ENCODE results near the gene DNALI1.
"Not testable (repeated sequence)": the region's sequence is repeated elsewhere in the genome, so short reads cannot be mapped to it uniquely, and the experiment has no call there.

The DNALI1 gene

GRCh38 chr1:37556712-37557196, at the start of gene DNALI1:
Gene DNALI1, plus strand, starts transcription at chr1:37556940. Its CDS starts 55 bp downstream, at chr1:37556995.
- DNase-seq (ENCODE audit: low read depth in 2 of 2), result no peak

- no peak for DNase-seq (ENCODE audit: low read depth in 2 of 2)
These were observed 47.6 kb upstream of the DNALI1 start for GRCh38 chr1:37509181-37509580.

GRCh38 chr1:37513795-37514349, 42.9 kb upstream of the DNALI1 start:
- DNase-seq (ENCODE audit: low read depth in 2 of 2), result peak in 1 of 2 donors; percentile 17

GRCh38 chr1:37514350-37515184, 42.2 kb upstream of the DNALI1 start, which contains the start of gene MEAF6:
Gene MEAF6, minus strand, starts transcription at chr1:37514766. Its CDS starts 20 bp downstream, at chr1:37514746.
- peak; percentile 70 to 72 for DNase-seq (ENCODE audit: low read depth in 2 of 2)

- no peak for DNase-seq (ENCODE audit: low read depth in 2 of 2)
These were observed 41.3 kb upstream of the DNALI1 start for GRCh38 chr1:37515185-37516034.

GRCh38 chr1:37517569-37517968, 39.2 kb upstream of the DNALI1 start:
- DNase-seq (ENCODE audit: low read depth in 2 of 2), result no peak

GRCh38 chr1:37518241-37518640, 38.5 kb upstream of the DNALI1 start:
- DNase-seq (ENCODE audit: low read depth in 2 of 2), result not testable (repeated sequence)

GRCh38 chr1:37518929-37519328, 37.8 kb upstream of the DNALI1 start:
- DNase-seq (ENCODE audit: low read depth in 2 of 2), result peak in 1 of 2 donors; percentile 25

- no peak for DNase-seq (ENCODE audit: low read depth in 2 of 2)
These were observed 37.1 kb upstream of the DNALI1 start for GRCh38 chr1:37519613-37520012.

GRCh38 chr1:37529888-37530287, 26.9 kb upstream of the DNALI1 start:
- not testable (repeated sequence) for DNase-seq (ENCODE audit: low read depth in 2 of 2)

- DNase-seq (ENCODE audit: low read depth in 2 of 2), result not testable (repeated sequence)
These were observed 24.2 kb upstream of the DNALI1 start for GRCh38 chr1:37532418-37533156.

GRCh38 chr1:37533317-37534093, 23.2 kb upstream of the DNALI1 start:
- no peak for DNase-seq (ENCODE audit: low read depth in 2 of 2)

- no peak for DNase-seq (ENCODE audit: low read depth in 2 of 2)
These were observed 19.4 kb upstream of the DNALI1 start for GRCh38 chr1:37537378-37537777.

GRCh38 chr1:37539154-37539553, 17.6 kb upstream of the DNALI1 start:
- not testable (repeated sequence) for DNase-seq (ENCODE audit: low read depth in 2 of 2)

- no peak for DNase-seq (ENCODE audit: low read depth in 2 of 2)
These were observed 16.5 kb upstream of the DNALI1 start for GRCh38 chr1:37540036-37540785.

- DNase-seq (ENCODE audit: low read depth in 2 of 2), result no peak
These were observed 12.2 kb upstream of the DNALI1 start for GRCh38 chr1:37544530-37544929.

- no peak for DNase-seq (ENCODE audit: low read depth in 2 of 2)
These were observed 11.7 kb upstream of the DNALI1 start for GRCh38 chr1:37545019-37545418.

- DNase-seq (ENCODE audit: low read depth in 2 of 2), result no peak
These were observed 7.4 kb upstream of the DNALI1 start for GRCh38 chr1:37549341-37549740.

GRCh38 chr1:37553598-37553926, 3.2 kb upstream of the DNALI1 start:
- DNase-seq (ENCODE audit: low read depth in 2 of 2), result no peak
